H4 (cell line): Measurements from ENCODE around the gene GPC6. TPM values are rescaled to one million over a fixed set of nuclear protein-coding genes. Genes with fewer than 3 reads are reported as not detected.

ENCODE experiments used
- DNase-seq: peaks from one replicate; pipeline ENCODE4 v3.0.0-alpha.2; 2015; ENCODE audit warnings: low spot score
- total RNA-seq: library from RNA; depleted of rRNA; stranded (reverse); fragments of >200 nt; shearing (Covaris generic); gene quantifications from 2 replicates; pipeline ENCODE4 v1.2.3, GENCODE V29; 2014

Gene GPC6
- total RNA-seq, 1 experiment from 2014 or later: 9.9 TPM

DNA sequence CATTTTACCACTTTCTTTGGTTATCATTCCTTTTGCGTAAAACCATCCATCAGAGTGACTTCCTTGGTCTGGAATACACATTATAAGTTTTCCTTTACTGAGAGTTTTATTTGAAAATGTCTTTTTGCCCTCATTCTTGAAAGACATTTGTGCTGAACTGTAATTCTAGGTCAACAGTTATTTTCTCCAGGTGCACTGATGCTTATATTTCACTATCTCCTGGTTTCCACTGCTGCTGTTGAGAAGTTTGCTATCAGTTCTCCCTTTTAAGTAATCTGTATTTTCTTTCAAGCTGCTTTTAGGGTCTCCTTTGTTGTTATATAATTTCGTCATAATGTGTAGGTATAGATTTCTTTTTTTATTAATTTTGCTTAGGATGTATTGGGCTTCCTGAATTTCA is 1092.9 kb downstream of the GPC6 start:
- DNase-seq: no peak

DNA sequence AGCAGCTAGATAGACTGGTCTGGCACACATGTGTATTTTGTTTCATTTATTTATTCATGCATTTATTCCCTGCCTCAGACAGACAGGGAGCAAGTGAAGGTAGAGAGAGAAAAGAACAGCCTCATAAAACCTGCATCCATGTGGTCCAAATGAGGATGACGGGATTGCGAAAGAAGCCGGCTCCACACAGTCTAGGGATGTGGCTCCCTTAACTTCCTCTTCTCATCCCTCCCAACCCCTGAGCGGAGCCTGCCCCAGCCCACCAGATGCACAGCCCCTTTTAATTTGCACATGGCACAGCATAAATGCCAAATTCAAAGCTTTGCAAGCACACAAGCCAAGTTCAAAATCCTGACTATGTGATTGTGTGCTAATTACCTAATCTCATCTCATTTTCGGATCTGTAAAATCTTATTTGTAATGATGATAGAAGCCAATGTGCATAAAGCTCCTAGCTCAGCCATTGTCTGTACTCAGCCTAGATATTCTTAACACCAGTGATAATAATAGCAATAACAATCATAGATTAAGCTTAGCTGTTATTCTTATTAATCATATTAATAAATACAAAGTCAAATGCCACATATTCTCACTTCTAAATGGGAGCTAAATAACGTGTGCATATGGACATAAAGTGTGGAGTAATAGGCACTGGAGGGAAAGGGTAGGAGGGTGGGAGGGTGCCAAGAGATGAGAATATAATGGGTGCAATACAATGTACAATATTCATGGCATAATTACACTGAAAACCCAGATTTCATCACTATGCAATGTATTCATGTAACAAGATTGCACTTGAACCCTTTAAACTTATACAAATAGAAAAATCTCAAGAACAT is 1096.5 kb downstream of the GPC6 start:
- peak; percentile 12 for DNase-seq

- DNase-seq: no peak
These were observed 1097.5 kb downstream of the GPC6 start for GRCh38 chr13:94323764-94324758.

DNA sequence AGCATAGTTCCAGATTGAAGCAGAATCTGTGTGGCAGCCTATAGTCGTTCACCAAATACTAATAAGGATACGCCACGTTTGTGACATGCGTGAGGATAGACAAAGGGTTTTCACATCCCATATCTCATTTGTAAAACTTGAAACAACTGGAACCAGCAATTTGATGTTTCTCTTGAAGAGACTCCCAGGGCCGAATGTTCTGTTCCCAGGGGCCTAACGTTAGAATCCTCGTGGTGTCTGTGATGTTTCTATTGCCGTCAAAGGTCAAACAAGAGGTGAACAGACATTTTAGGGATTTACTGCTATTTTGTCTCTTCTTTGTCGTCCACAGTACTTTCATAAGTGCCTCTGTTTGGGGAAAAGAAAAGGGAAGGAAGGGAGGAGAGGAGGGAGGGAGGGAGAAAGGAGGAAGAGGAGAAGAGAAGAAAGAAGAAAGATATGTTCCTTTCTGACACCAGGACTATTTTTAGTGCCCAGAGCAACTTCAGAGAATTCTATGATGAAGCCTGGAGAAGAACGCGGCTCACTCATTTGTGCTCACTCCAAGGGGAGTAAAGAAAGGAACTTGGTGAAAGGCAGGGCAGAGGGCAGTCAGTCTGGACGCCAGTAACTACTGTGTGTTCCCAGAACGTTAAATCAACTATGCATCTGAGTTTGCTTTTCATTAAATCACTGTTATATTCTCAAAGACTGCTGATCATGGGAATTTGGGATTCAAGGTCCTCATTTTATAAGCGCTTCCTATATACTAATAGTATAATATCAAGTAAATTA is 1098.3 kb downstream of the GPC6 start:
- no peak for DNase-seq

GRCh38 chr13:94325650-94326049 is 1099.0 kb downstream of the GPC6 start:
- peak; percentile 8 for DNase-seq

DNA sequence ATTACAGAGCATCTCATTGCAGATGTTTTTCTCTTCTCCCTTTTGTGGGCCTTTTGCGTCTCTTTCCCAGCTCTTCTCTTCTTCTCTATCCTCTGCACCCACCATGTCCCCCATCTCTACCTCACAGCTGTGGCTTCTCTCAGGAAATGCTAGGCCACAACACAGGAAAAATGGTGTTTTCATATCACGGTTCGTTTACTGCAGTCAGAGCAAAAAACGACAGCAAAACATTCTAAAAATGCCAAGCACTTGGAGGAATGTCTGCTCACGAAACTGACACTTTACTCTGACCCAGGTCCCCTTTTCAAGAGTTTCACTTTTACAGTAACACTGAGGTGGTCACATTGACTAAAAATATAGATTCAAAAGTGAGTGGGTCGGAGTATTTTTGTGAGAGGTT is 1100.7 kb downstream of the GPC6 start:
- DNase-seq: no peak

DNA sequence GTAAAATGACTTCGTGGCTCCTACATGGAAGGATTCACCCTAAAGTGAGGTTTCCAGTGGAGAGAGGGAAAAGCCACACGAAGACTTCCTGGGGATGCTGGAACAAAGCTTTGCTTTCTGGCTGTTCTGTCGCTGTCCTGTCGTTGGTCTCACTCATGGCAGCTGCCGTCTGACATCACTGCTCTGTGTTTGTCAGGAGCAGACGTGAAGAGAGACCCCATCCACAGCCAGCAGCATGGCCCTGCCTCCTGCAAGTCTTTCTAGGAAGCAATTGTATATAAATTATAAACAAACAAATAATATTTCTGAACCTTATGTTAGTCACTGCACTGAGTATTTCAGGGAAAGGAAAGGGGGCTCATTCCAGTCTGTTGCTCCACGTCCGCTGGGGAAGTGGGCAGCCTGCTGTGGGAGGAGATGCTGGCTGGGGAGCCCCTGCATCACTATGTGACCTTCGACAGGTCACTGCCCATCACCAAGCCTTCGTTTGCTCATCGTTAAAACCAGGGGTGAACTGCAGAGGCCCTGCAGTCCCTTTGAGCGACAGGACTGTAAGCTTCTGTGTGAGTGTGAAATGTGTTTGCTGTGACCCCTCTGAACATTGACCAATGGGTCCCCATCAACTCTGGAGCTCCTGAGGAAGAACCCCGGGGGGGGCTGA is 1101.9 kb downstream of the GPC6 start:
- no peak for DNase-seq

DNA sequence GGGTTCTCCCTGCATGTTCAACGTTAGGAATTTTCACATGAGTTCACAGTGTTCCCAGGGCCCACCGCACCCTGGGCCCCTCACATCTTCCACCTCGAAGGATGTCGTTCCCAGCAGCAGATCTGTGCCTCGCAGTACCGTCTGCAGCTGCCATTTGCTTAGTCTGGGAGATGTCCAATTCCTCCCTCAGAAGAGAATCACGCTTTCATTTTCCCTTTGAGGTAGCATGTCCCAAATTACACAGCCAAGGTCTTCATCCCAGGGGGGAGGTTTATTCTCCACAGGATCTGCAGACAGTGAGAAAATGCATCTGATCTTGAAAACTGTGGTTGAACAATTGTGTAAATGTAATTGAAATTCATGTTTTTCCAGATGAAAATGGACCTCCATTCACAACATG is 1102.7 kb downstream of the GPC6 start:
- DNase-seq: peak; percentile 33

- DNase-seq: peak; percentile 83
These were observed 1103.3 kb downstream of the GPC6 start for GRCh38 chr13:94329754-94330551.

DNA sequence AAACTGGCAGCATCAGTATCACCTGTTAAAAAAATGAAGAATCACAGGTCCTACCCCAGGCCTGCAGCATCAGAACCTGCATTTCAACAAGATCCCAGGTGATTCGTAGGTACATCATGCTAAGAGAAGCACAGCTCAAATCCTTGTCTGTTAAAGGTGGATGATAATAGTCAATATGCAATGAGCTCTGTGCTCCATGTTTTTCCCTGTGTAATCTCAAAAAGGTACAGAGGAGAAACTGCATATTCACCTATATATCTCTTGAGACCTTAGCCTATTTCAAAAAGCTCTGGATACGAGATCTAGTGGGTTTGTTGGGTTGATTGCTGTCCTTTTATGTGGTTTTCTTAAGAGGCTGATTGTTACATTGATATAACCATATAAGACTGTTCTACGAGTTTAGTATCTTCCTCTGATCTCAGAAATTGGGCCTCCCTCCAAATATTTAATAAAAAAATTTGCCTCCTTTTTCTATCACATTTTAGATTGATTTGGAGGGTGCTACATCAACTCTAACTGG is 1104.0 kb downstream of the GPC6 start:
- no peak for DNase-seq

- DNase-seq: no peak
These were observed 1104.7 kb downstream of the GPC6 start for GRCh38 chr13:94331281-94331680.

DNA sequence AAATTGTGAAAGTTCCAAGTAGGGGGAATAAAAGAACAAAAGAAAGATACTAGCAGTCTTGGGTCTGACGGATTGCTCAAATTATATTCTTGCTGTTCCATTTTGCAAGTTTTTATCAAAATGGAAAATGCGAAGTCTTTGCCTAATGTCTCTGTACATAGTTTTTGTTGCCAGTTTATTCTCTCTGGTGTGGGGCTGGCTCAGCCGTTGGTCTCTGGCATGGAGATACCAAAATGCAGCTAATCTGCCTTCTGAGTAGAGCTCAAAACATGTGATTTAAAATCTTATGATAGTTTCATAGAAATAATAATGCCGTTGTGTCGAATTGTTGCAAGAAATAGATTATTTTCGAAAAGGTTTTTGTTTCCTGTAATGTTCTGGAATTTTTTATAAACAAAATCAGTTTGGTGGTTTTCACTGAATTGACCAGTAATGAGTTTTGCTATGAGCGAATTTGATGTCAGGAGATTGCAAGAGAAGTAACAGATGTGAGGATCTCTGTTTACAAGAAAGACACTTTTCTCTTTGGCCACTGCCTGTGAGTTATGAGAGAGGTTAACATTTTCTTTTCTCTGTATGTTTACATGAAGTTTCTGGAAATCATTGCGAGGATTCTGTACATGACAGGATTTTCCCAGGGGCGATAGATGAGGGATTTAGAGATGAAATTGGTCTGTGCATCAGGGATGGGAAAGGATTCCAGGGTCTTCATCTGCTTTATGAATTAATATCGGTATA is 1105.9 kb downstream of the GPC6 start:
- DNase-seq: no peak

- DNase-seq: no peak
These were observed 1106.7 kb downstream of the GPC6 start for GRCh38 chr13:94333131-94333820.

- no peak for DNase-seq
These were observed 1109.3 kb downstream of the GPC6 start for GRCh38 chr13:94335761-94336526.

DNA sequence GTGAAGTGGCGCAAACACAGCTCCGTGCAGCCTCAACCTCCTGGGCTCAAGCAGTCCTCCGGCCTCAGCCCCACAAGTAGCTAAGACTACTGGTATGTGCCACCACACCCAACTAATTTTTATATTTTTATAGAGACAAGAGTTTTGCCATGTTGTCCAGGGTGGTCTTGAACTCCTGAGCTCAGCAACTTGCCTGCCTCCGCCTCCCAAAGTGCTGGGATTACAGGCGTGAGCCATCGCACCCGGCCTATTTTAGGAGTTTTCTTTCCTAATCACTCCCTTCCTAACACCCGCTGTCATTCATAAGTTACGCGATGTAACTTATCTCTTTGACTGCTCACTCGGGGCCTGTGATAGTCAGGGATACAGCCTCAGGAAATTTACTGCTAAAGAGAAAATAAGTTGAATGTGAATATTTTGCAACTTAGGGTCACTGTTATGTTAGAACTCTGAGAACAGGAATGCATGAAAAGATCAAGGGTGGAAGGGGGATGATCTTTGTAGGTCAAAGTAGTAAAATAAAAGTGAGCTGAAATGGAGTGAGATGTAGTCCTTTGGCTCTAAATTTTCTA is 1112.6 kb downstream of the GPC6 start:
- no peak for DNase-seq

- DNase-seq: no peak
These were observed 1116.0 kb downstream of the GPC6 start for GRCh38 chr13:94342436-94343242.

DNA sequence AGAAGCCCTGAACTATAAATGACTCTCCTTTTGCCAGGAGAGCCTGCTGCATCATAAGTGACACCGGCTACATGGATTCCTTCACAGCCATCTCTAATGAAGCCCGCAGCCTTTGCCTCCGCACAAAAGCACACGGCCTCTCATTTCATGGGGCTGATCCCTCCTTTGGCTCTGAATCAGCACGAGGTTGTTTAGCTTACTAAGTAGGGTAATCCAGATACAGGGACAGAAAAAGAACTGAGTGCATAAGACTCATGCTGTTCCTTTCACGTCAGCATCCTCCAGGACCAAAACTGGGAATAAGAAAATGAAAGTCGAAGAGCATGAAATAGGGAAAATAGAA is 1116.6 kb downstream of the GPC6 start:
- no peak for DNase-seq
